Measurements from ENCODE around the gene DCD.

The DCD gene

DNA sequence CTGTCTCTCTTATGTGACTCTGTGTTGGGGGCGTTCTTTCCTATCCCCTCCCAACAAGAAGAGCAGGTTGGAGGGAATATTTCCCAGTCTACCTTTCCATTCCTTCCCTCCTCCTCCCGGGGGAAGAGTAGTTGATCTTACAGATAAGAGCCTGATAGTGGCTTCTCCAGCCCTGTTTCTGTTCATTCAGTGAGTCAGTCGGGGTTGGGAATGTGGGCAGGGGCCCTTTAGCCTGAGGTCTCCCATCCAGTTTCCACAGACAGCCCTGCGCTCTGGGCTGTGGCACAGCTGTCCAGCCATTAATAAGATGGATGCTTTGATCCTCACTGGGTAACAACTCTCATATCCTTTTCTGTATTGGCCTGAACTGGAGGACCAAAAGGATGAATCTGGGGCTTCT is 41.6 kb downstream of the DCD start:
- H3K36me3 ChIP-seq (ENCODE audit: low read depth) = no peaks in the 10 kb centered on the region
- ATAC-seq (ENCODE audit: low read depth) (no peak), DNase-seq (ENCODE audit: low spot score) (no peak)
- H3K4me3 ChIP-seq (ENCODE audit: severe bottlenecking) = no peak overlapping the region
- TF ChIP-seq, protein P1, sequence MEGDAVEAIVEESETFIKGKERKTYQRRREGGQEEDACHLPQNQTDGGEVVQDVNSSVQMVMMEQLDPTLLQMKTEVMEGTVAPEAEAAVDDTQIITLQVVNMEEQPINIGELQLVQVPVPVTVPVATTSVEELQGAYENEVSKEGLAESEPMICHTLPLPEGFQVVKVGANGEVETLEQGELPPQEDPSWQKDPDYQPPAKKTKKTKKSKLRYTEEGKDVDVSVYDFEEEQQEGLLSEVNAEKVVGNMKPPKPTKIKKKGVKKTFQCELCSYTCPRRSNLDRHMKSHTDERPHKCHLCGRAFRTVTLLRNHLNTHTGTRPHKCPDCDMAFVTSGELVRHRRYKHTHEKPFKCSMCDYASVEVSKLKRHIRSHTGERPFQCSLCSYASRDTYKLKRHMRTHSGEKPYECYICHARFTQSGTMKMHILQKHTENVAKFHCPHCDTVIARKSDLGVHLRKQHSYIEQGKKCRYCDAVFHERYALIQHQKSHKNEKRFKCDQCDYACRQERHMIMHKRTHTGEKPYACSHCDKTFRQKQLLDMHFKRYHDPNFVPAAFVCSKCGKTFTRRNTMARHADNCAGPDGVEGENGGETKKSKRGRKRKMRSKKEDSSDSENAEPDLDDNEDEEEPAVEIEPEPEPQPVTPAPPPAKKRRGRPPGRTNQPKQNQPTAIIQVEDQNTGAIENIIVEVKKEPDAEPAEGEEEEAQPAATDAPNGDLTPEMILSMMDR (IDR thresholded peaks at IDR 0.05; ENCODE audit: poor library complexity, severe bottlenecking) = no peak
- no peaks in the 10 kb centered on the region for H3K4me1 ChIP-seq (ENCODE audit: insufficient read depth, poor library complexity, severe bottlenecking)
- H3K27me3 ChIP-seq (ENCODE audit: insufficient read depth, poor library complexity, severe bottlenecking) = no peaks in the 10 kb centered on the region
- no peaks in the 10 kb centered on the region for H3K9me3 ChIP-seq (ENCODE audit: severe bottlenecking)
- H3K27ac ChIP-seq (ENCODE audit: poor library complexity, severe bottlenecking) = no peak overlapping the region

DNA sequence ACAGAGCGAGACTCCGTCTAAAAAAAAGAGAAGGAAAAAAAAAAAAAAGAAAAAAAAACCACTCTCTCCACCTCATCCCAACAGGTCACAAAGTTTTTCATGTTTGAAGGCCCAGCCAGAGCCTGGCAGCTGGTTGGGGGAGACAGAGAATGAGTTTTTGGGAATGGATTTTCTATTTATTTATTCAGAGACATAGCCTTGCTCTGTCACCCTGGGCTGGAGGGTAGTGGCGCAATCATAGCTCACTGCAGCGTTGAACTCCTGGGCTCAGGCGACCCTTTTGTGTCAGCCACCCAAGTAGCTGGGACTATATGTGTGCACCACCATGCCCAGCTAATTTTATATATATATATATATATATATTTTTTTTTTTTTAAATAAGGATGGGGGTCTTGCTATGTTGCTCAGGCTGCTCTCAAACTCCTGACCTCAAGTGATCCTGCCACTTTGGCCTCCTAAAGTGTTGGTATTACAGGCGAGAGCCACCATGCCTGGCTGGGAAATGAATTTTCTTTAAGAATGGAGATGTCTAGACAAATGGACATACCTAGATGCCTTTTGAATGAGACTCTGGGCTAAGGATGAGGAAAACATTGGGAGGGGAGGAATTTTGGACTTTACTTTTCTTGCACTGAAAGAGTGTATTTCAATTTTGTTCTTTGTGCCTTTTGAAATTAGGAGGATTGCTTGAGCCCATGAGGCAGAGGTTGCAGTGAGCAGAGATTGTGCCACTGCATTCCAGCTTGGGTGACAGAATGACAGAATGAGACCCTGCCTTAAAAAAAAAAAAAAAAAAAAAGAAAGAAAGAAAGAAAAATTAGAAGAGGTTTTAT is 42.8 kb downstream of the DCD start:
- Histone ChIP-seq H3K36me3 (ENCODE audit: low read depth) (no peaks in the 10 kb centered on the region), H3K27ac (ENCODE audit: poor library complexity, severe bottlenecking) (no peak overlapping the region), H3K27me3 (ENCODE audit: insufficient read depth, poor library complexity, severe bottlenecking) (no peaks in the 10 kb centered on the region), H3K4me3 (ENCODE audit: severe bottlenecking) (no peak overlapping the region), H3K4me1 (ENCODE audit: insufficient read depth, poor library complexity, severe bottlenecking) (no peaks in the 10 kb centered on the region), H3K9me3 (ENCODE audit: severe bottlenecking) (no peaks in the 10 kb centered on the region)
- TF ChIP-seq, protein P1 (IDR thresholded peaks at IDR 0.05; ENCODE audit: poor library complexity, severe bottlenecking) = no peak
- ATAC-seq (ENCODE audit: low read depth) (no peak), DNase-seq (ENCODE audit: low spot score) (no peak)

DNA sequence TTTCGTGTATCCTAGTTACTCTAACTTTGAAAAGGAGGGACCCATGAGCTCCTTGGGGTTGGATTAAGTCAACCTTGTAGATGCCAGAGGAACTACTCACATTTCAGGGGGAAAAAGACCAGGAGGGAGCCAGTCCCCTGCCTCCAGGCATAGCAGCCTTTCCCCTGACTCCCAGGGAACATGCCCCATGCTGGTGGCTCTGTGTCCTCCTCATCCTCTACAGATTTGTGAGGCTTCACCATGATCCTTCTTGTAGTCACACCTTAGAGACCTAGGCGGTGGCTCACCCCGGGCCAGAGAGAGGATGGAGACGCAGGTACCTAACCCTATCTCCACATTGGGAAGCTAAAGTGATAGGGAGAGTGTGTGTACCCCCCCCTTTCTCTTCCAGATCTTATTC is 43.7 kb downstream of the DCD start:
- TF ChIP-seq, protein P1 (IDR thresholded peaks at IDR 0.05; ENCODE audit: poor library complexity, severe bottlenecking) = no peak
- no peaks in the 10 kb centered on the region for H3K4me1 ChIP-seq (ENCODE audit: insufficient read depth, poor library complexity, severe bottlenecking)
- ATAC-seq (ENCODE audit: low read depth) (no peak), DNase-seq (ENCODE audit: low spot score) (no peak)
- no peak overlapping the region for H3K27ac ChIP-seq (ENCODE audit: poor library complexity, severe bottlenecking)
- H3K4me3 ChIP-seq (ENCODE audit: severe bottlenecking) = no peak overlapping the region
- no peaks in the 10 kb centered on the region for H3K27me3 ChIP-seq (ENCODE audit: insufficient read depth, poor library complexity, severe bottlenecking)
- H3K36me3 ChIP-seq (ENCODE audit: low read depth) = no peaks in the 10 kb centered on the region
- H3K9me3 ChIP-seq (ENCODE audit: severe bottlenecking) = no peaks in the 10 kb centered on the region

DNA sequence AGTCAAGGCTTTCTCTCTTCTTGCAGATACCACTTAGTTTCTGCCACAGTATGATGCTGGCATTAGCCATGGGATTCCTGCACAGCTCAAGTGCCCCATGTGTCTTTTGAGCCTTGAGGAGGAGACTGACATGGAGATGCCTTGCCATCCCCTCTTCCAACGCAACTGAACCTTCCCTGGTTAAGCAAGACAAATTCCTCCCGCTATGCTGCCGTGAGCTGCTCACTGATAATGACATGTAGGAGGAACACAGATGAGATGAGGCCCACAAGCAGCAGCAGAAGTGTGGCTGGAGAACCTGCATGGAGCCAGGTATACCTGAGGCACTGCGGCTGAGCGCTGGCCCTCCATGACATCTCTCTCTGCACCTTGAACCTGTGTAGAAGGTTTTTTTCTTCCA is 44.3 kb downstream of the DCD start:
- no peaks in the 10 kb centered on the region for H3K36me3 ChIP-seq (ENCODE audit: low read depth)
- no peak overlapping the region for H3K27ac ChIP-seq (ENCODE audit: poor library complexity, severe bottlenecking)
- no peak overlapping the region for H3K4me3 ChIP-seq (ENCODE audit: severe bottlenecking)
- no peaks in the 10 kb centered on the region for H3K27me3 ChIP-seq (ENCODE audit: insufficient read depth, poor library complexity, severe bottlenecking)
- TF ChIP-seq, protein P1 (IDR thresholded peaks at IDR 0.05; ENCODE audit: poor library complexity, severe bottlenecking) = no peak
- no peak for ATAC-seq (ENCODE audit: low read depth)
- H3K4me1 ChIP-seq (ENCODE audit: insufficient read depth, poor library complexity, severe bottlenecking) = no peaks in the 10 kb centered on the region
- no peak for DNase-seq (ENCODE audit: low spot score)
- H3K9me3 ChIP-seq (ENCODE audit: severe bottlenecking) = no peaks in the 10 kb centered on the region

DNA sequence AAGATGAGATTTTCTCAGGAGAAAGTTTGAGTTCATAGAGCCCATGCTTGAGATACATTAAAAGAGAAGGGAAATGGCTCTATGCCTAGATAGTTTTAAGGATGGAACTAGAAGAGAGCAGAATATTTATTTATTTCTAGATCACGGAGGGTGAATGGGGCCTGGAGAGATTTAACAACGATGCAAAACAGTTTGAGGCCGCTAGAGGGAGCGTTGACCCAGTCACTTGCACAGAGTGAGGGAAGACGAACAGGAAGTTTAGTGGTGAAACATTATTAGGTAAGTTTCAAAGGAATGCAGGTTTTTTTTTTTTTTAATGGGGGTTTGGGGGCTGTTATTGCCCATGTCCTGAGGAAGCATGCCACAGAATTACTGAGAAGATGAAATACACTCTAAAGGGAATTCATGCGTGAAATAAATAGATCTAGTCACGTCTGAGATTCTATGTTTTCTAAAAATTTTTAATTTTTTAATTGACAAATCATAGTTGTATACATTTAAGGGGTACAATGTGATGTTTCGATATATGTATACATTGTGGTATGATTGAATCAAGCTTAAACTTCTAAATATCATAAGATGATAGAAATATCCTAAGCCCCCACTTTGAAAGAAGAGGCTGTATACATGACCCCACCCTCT is 44.9 kb downstream of the DCD start:
- H3K36me3 ChIP-seq (ENCODE audit: low read depth) = no peaks in the 10 kb centered on the region
- ATAC-seq (ENCODE audit: low read depth) (peak; percentile 92), DNase-seq (ENCODE audit: low spot score) (no peak)
- no peaks in the 10 kb centered on the region for H3K4me1 ChIP-seq (ENCODE audit: insufficient read depth, poor library complexity, severe bottlenecking)
- TF ChIP-seq, protein P1 (IDR thresholded peaks at IDR 0.05; ENCODE audit: poor library complexity, severe bottlenecking) = peak; percentile 93
- no peak overlapping the region for H3K27ac ChIP-seq (ENCODE audit: poor library complexity, severe bottlenecking)
- H3K4me3 ChIP-seq (ENCODE audit: severe bottlenecking) = no peak overlapping the region
- H3K9me3 ChIP-seq (ENCODE audit: severe bottlenecking) = no peaks in the 10 kb centered on the region
- H3K27me3 ChIP-seq (ENCODE audit: insufficient read depth, poor library complexity, severe bottlenecking) = no peaks in the 10 kb centered on the region

Data from RWPE2 (cell line).